NCI-H510A treated with DMSO at 0.1 percent for 48 hours (cell line): ENCODE data around the gene TNS2.

Experiments
- DNase-seq: peaks from one replicate; lab custom pipeline; 2025; lab: John Stamatoyannopoulos, UW

TNS2 gene

DNA sequence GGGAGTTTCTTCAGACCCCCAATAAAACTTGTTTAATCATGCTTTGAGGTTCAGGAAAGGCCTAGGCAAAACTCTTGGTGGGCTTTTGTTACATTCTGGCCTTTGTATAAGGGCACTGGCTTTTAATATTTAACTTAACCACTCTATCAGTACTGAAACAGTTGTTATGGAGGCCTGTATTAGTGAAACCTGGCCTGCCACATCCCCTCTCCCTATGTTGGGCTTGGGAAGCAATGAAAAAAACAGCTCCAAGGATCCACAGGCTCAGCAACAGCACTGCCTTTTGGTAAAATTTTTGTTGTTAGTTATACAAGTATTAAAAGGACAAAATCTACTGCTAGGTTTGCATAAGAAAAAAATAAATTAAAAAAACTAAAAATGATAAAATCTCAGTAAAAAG is 64.1 kb downstream of the TNS2 start:
- DNase-seq: no peak
